Neuronal stem cell (in vitro differentiated cells): ENCODE measurements around the gene CMBL.
"Not testable (repeated sequence)": the region's sequence is repeated elsewhere in the genome, so short reads cannot be mapped to it uniquely, and the experiment has no call there.

Experiments used
- DNase-seq: peaks from one replicate; pipeline ENCODE4 v3.0.0-alpha.2; 2013; ENCODE audit warnings: low spot score
- H2AFZ ChIP-seq: one replicate; pipeline ENCODE4 v1.6.1; 2013; ENCODE audit warnings: mild to moderate bottlenecking, low read length, inconsistent platforms
- H2AK5ac ChIP-seq: 2 replicates; pipeline ENCODE4 v1.6.1; 2013; ENCODE audit warnings: low read depth, mild to moderate bottlenecking, inconsistent platforms, low read length, moderate library complexity, mixed read lengths
- H2BK120ac ChIP-seq: 2 replicates; pipeline ENCODE4 v1.6.1; 2013; ENCODE audit warnings: low read depth, mild to moderate bottlenecking, inconsistent platforms, low read length, moderate library complexity, mixed read lengths
- H2BK12ac ChIP-seq: one replicate; pipeline ENCODE4 v1.6.1; 2013; ENCODE audit warnings: low read length, inconsistent platforms
- H2BK15ac ChIP-seq: 2 replicates; pipeline ENCODE4 v1.6.1; 2013; ENCODE audit warnings: mild to moderate bottlenecking, low read length, inconsistent platforms, mixed read lengths
- H2BK5ac ChIP-seq: one replicate; pipeline ENCODE4 v1.6.1; 2013; ENCODE audit warnings: inconsistent platforms, mild to moderate bottlenecking, low read length, moderate library complexity
- H3K14ac ChIP-seq: one replicate; pipeline ENCODE4 v1.6.1; 2013; ENCODE audit warnings: low read length, inconsistent platforms
- H3K18ac ChIP-seq: 2 replicates; pipeline ENCODE4 v1.6.1; 2013; ENCODE audit warnings: low read length, inconsistent platforms
- H3K23ac ChIP-seq: 2 replicates; pipeline ENCODE4 v1.6.1; 2013; ENCODE audit warnings: low read depth, mild to moderate bottlenecking, mixed read lengths, low read length, inconsistent platforms; ENCODE audit not compliant: poor library complexity
- H3K27ac ChIP-seq: replicated peaks from 3 replicates; pipeline ENCODE4 v1.5.1; 2013; ENCODE audit warnings: low read length, inconsistent platforms
- H3K27me3 ChIP-seq, 3 experiments: 2 replicates each; pipeline ENCODE4 v1.6.1; 2013; ENCODE audit warnings: low read length in 3 of 3, mild to moderate bottlenecking in 2 of 3, inconsistent platforms in 1 of 3, low read depth in 1 of 3, mixed read lengths in 1 of 3, moderate library complexity in 1 of 3; ENCODE audit not compliant: control insufficient read depth in 3 of 3, insufficient read depth in 3 of 3
- H3K36me3 ChIP-seq, 2 donors: replicated peaks in 1 of 2; 2 replicates each; pipeline ENCODE4 v1.6.1; 2013; ENCODE audit warnings: low read length in 2 of 2; ENCODE audit not compliant: control insufficient read depth in 2 of 2, insufficient read depth in 2 of 2
- H3K4ac ChIP-seq: 2 replicates; pipeline ENCODE4 v1.6.1; 2013; ENCODE audit warnings: inconsistent platforms, mild to moderate bottlenecking, low read length, moderate library complexity
- H3K4me1 ChIP-seq, 2 donors: 1 replicate in 1 of 2; 2 replicates in 1 of 2; pipeline ENCODE4 v1.6.1; 2013; ENCODE audit warnings: low read length in 2 of 2, low read depth in 1 of 2; ENCODE audit not compliant: control insufficient read depth in 2 of 2, insufficient read depth in 1 of 2
- H3K4me2 ChIP-seq: one replicate; pipeline ENCODE4 v1.6.1; 2013; ENCODE audit warnings: mild to moderate bottlenecking, low read length, inconsistent platforms; ENCODE audit not compliant: insufficient read depth, poor library complexity, severe bottlenecking
- H3K4me3 ChIP-seq, 2 donors: 2 replicates each; pipeline ENCODE4 v1.5.1; 2013; ENCODE audit warnings: low read length in 2 of 2, mild to moderate bottlenecking in 2 of 2, inconsistent platforms in 1 of 2, moderate library complexity in 1 of 2
- H3K79me1 ChIP-seq: one replicate; pipeline ENCODE4 v1.6.1; 2013; ENCODE audit warnings: low read depth, mild to moderate bottlenecking, inconsistent platforms, low read length, moderate library complexity
- H3K9ac ChIP-seq: one replicate; pipeline ENCODE4 v1.6.1; 2013; ENCODE audit warnings: mild to moderate bottlenecking, low read depth, low read length, inconsistent platforms; ENCODE audit not compliant: poor library complexity
- H3K9me3 ChIP-seq, 2 donors: replicated peaks in 1 of 2; 2 replicates each; pipeline versions ENCODE3 to v1.6.1; 2013; ENCODE audit warnings: low read length in 2 of 2, mild to moderate bottlenecking in 2 of 2, inconsistent platforms in 1 of 2, low read depth in 1 of 2, mixed read lengths in 1 of 2, moderate library complexity in 1 of 2; ENCODE audit not compliant: control insufficient read depth in 2 of 2, insufficient read depth in 1 of 2
- H4K8ac ChIP-seq: one replicate; pipeline ENCODE4 v1.6.1; 2013; ENCODE audit warnings: low read depth, mild to moderate bottlenecking, inconsistent platforms, low read length, moderate library complexity
- H4K91ac ChIP-seq: one replicate; pipeline ENCODE4 v1.6.1; 2013; ENCODE audit warnings: low read length, low read depth, mild to moderate bottlenecking, inconsistent platforms; ENCODE audit not compliant: poor library complexity
- WGBS, 2 donors: extraction: QIAGEN DNeasy Blood & Tissue Kit; methylation state at CpG; one replicate each; pipeline ENCODE4 v1.1.7; 2013; ENCODE audit warnings: missing lambda C conversion rate in 2 of 2, mixed read lengths in 1 of 2; ENCODE audit not compliant: insufficient read length in 2 of 2, insufficient replicate concordance in 1 of 2; ENCODE audit errors: extremely low coverage in 2 of 2; 5-methylcytosine and 5-hydroxymethylcytosine counted together

The CMBL gene

DNA sequence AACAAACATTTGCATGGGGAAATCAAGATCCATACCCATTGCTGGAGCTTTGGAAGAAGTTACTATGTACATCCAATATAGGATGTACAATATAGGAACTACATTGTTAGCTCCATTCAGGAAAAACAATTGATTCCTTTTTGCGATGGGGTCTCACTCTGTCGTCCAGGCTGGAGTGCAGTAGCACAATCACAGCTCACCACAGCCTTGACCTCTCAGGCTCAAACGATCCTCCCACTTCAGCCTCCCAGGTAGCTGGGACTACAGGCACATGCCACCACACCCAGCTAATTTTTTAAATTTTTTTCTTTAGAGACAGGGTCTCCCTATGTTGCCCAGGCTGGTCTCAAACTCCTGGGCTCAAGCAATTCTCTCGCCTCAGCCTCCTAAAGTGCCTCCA lies 60.5 kb downstream of the CMBL start:
- H2BK15ac ChIP-seq = not testable (repeated sequence)

DNA sequence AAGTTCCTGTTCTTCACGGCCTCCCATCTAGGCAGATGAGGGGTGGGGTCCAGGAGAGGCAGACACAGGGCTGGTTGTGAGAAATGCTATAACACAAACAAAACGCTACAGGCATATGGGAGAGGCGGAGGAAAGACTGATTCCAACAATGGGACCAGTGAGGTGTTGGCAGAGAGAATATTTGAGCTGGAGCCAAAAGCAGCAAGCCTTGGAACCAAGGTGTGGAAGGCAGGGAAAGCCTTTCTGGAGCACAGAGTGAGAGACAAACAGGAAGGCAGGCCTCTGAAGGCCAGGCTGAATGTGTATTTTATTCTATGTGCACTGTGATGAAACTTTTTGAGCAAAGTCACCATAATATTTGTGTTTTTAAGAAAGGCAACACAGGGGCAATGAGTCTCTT lies 60.9 kb downstream of the CMBL start:
- H2AFZ ChIP-seq = no peak overlapping the region
- peaks cover 5% of the 10 kb centered on the region for H3K79me1 ChIP-seq
- H4K91ac ChIP-seq = no peak overlapping the region
- no peak overlapping the region for H2AK5ac ChIP-seq
- H2BK5ac ChIP-seq = no peak overlapping the region
- H3K4ac ChIP-seq = no peak overlapping the region
- no peak for DNase-seq
- no peak overlapping the region for H2BK15ac ChIP-seq
- no peak overlapping the region for H3K27ac ChIP-seq
- H3K9me3 ChIP-seq = no peaks in the 10 kb centered on the region
- H3K18ac ChIP-seq = no peak overlapping the region
- H3K4me1 ChIP-seq = peaks cover 6 to 14% of the 10 kb centered on the region in 2 donors
- WGBS, 2 donors = no CpG with 5 or more reads among the region's 3 CpGs
- no peak overlapping the region for H4K8ac ChIP-seq
- H3K23ac ChIP-seq = no peak overlapping the region
- no peak overlapping the region for H3K14ac ChIP-seq
- no peak overlapping the region for H2BK120ac ChIP-seq
- H2BK12ac ChIP-seq = no peak overlapping the region
- peaks cover 3 to 7% of the 10 kb centered on the region in 2 donors for H3K36me3 ChIP-seq
- H3K9ac ChIP-seq = no peak overlapping the region
- H3K4me3 ChIP-seq = no peak overlapping the region
- H3K27me3 ChIP-seq = no peaks in the 10 kb centered on the region
- no peak overlapping the region for H3K4me2 ChIP-seq

More for the DNA sequence above, 60.5 kb downstream of the CMBL start:
- H4K91ac ChIP-seq, H3K9me3 ChIP-seq, H3K4ac ChIP-seq, H3K27ac ChIP-seq, H3K14ac ChIP-seq, H3K79me1 ChIP-seq, H3K4me3 ChIP-seq, H2BK12ac ChIP-seq, H3K4me2 ChIP-seq, H3K27me3 ChIP-seq, H3K18ac ChIP-seq, H2AK5ac ChIP-seq, H3K23ac ChIP-seq, DNase-seq, H2BK5ac ChIP-seq, H4K8ac ChIP-seq, H2BK120ac ChIP-seq, H2AFZ ChIP-seq: not testable (repeated sequence)
- Histone ChIP-seq H3K36me3 (peaks cover 7 to 11% of the 10 kb centered on the region in 2 donors), H3K9ac (peak overlapping the region; percentile 35), H3K4me1 (peaks cover 10 to 17% of the 10 kb centered on the region in 2 donors)
- WGBS, 2 donors = no CpG with 5 or more reads among the region's 4 CpGs

DNA sequence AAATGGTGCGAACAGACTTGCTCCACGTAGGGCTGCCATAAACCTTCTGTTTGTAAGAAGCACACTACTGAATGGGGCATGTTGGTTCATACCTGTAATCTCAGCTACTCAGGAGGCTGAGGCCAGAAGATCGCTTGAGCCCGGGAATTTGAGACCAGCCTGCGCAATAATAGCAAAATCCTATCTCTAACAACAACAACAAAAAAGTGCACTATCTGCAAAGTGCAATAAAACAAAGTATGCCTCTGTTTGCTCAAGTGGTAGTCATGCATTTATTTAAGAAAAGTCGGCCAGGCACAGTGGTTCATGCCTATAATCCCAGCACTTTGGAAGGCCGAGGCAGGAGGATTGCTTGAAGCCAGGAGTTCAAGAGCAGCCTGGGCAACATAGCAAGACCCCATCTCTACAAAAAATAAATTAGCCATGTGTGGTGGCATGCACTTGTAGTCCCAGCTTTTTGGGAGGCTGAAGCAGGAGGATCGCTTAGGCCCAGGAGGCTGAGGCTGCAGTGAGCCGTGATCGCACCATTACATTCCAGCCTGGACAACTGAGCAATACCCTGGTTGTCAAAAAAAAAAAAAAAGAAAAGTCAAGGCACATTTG lies 63.3 kb downstream of the CMBL start:
- H3K9ac ChIP-seq = no peak overlapping the region
- H2BK5ac ChIP-seq = no peak overlapping the region
- no peak overlapping the region for H2BK120ac ChIP-seq
- no peak overlapping the region for H4K8ac ChIP-seq
- peaks cover 4 to 6% of the 10 kb centered on the region in 2 donors for H3K4me1 ChIP-seq
- H3K4me3 ChIP-seq = no peak overlapping the region
- no peak overlapping the region for H3K4me2 ChIP-seq
- no peaks in the 10 kb centered on the region for H3K27me3 ChIP-seq
- no peak overlapping the region for H2BK15ac ChIP-seq
- no peak overlapping the region for H2BK12ac ChIP-seq
- H3K4ac ChIP-seq = no peak overlapping the region
- no peak overlapping the region for H3K14ac ChIP-seq
- H3K18ac ChIP-seq = no peak overlapping the region
- no peak overlapping the region for H4K91ac ChIP-seq
- no peak overlapping the region for H2AFZ ChIP-seq
- whole genome bisulfite sequencing, 2 donors = no CpG with 5 or more reads among the region's 10 CpGs
- no peak overlapping the region for H3K27ac ChIP-seq
- no peaks in the 10 kb centered on the region for H3K79me1 ChIP-seq
- H3K36me3 ChIP-seq = peaks cover 0 to 3% of the 10 kb centered on the region in 2 donors
- no peak overlapping the region for H2AK5ac ChIP-seq
- no peaks in the 10 kb centered on the region for H3K9me3 ChIP-seq
- no peak overlapping the region for H3K23ac ChIP-seq
- no peak for DNase-seq

DNA sequence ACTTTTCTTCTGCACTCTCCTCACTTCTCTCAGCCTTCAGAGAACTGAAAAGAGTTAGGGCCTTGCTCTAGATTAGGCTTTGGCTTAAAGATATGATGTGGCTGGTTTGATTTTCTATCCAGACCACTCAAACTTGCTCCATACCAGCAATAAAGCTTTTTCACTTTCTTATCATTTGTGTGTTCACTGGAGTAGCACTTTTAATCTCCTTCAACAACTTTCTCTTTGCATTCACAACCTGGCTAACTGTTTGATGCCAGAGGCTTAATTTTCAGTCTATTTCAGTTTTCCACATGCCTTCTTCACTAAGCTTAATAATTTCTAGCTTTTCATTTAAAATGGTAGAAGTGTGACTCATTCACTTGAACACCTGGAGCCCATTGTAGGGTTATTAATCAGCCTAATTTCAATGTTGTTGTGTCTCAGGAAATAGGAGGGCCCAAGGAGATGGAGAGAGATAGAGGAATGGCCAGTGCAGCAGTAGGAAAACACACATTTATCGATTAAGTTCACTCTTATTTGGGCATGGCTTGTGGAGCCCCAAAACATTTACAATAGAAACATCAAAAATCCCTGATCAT lies 64.0 kb downstream of the CMBL start:
- Histone ChIP-seq H3K36me3 (peaks cover 4 to 5% of the 10 kb centered on the region in 2 donors), H2BK120ac (no peak overlapping the region), H2AFZ (no peak overlapping the region), H3K4ac (no peak overlapping the region), H3K9me3 (no peaks in the 10 kb centered on the region), H2AK5ac (no peak overlapping the region), H2BK12ac (no peak overlapping the region), H2BK15ac (no peak overlapping the region), H3K4me1 (peaks cover 2 to 4% of the 10 kb centered on the region in 2 donors), H4K8ac (no peak overlapping the region), H3K9ac (no peak overlapping the region), H4K91ac (no peak overlapping the region), H3K14ac (no peak overlapping the region), H3K4me2 (no peak overlapping the region), H3K79me1 (no peaks in the 10 kb centered on the region), H2BK5ac (no peak overlapping the region), H3K23ac (no peak overlapping the region), H3K27ac (no peak overlapping the region), H3K18ac (no peak overlapping the region), H3K27me3 (no peaks in the 10 kb centered on the region), H3K4me3 (no peak overlapping the region)
- DNase-seq = no peak
- no CpG with 5 or more reads among the region's 1 CpG for WGBS, 2 donors
